GM12878 (cell line): Measurements from ENCODE around the gene BAZ2B. TPM values are rescaled to one million over a fixed set of nuclear protein-coding genes. Genes with fewer than 3 reads are reported as not detected.

Experiments used
- ATAC-seq: fragments of 200-7000 bp; cut with Tn5 transposase; 3 replicates; pipeline ENCODE4 v1.9.1; 2020; ENCODE audit warnings: mild to moderate bottlenecking, moderate library complexity
- BruUV-seq: library from RNA; stranded (reverse); fragments of 400-500 nt; replicated peaks from 2 replicates; lab custom pipeline; 2021; lab: Mats Ljungman, UMichigan
- CTCF ChIA-PET: fragments of 300-600 bp; sonication (Branson Sonifier 250); formaldehyde crosslinking; extraction: SDS; loops from one replicate; lab custom pipeline; 2021; ENCODE audit warnings: inconsistent platforms; lab: Yijun Ruan, JAX
- POLR2A ChIA-PET: fragments of 350-600 bp; formaldehyde crosslinking; extraction: SDS; loops from one replicate; lab custom pipeline; 2021; ENCODE audit warnings: inconsistent platforms; lab: Charles Lee
- RAD21 ChIA-PET: fragments of 300-600 bp; sonication (Branson Sonifier 250); formaldehyde crosslinking; loops from one replicate; lab custom pipeline; 2023; ENCODE audit warnings: antibody characterized with exemption; ENCODE audit not compliant: unreplicated experiment; lab: Charles Lee
- SMC1A ChIA-PET: fragments of 300-600 bp; sonication (Branson Sonifier 250); formaldehyde crosslinking; loops from one replicate; lab custom pipeline; 2023; ENCODE audit not compliant: unreplicated experiment, uncharacterized antibody; lab: Charles Lee
- DNase-seq: peaks from one replicate; pipeline ENCODE4 v3.0.0-alpha.2; 2011; ENCODE audit warnings: low read depth, low spot score
- FAIRE-seq: peaks from 3 replicates; lab custom pipeline; 2011; peaks lifted over from hg19 to GRCh38; lab: Jason Lieb, UNC
- H2AFZ ChIP-seq: 2 replicates; pipeline ENCODE4 v1.6.0; 2011; ENCODE audit warnings: low read depth, low read length, control low read depth; ENCODE audit not compliant: control insufficient read depth
- H3K27ac ChIP-seq: 2 replicates; pipeline ENCODE4 v1.5.1; 2011; ENCODE audit warnings: control low read depth; ENCODE audit not compliant: control insufficient read depth, insufficient read depth
- H3K27me3 ChIP-seq, 2 experiments: replicated peaks in 1 of 2; 2 replicates each; pipeline versions ENCODE4 v1.6.0 to v1.6.1; 2011; ENCODE audit warnings: low read length in 1 of 2; ENCODE audit not compliant: control insufficient read depth in 2 of 2, insufficient read depth in 2 of 2
- H3K36me3 ChIP-seq, 2 experiments: 2 replicates each; pipeline ENCODE4 v1.5.1; 2011; ENCODE audit warnings: low read length in 1 of 2; ENCODE audit not compliant: control insufficient read depth in 2 of 2, insufficient read depth in 2 of 2
- H3K4me1 ChIP-seq: 2 replicates; pipeline ENCODE4 v1.6.1; 2011; ENCODE audit warnings: mild to moderate bottlenecking, low read length, moderate library complexity, mixed read lengths; ENCODE audit not compliant: control insufficient read depth, insufficient read depth
- H3K4me2 ChIP-seq: 2 replicates; pipeline ENCODE4 v1.6.0; 2011; ENCODE audit warnings: control low read depth; ENCODE audit not compliant: control insufficient read depth, insufficient read depth
- H3K4me3 ChIP-seq: fragments of 200-600 bp; sonication (generic); 2 replicates; pipeline ENCODE4 v1.5.1; 2016
- H3K79me2 ChIP-seq: 2 replicates; pipeline ENCODE4 v1.6.0; 2011; ENCODE audit warnings: low read length; ENCODE audit not compliant: control insufficient read depth, insufficient read depth
- H3K9ac ChIP-seq: 2 replicates; pipeline ENCODE4 v1.8.0; 2011; ENCODE audit warnings: low read length, control low read depth, mixed read lengths; ENCODE audit not compliant: control insufficient read depth, insufficient read depth
- H3K9me3 ChIP-seq: replicated peaks from 3 replicates; pipeline ENCODE4 v1.5.1; 2011; ENCODE audit warnings: mild to moderate bottlenecking, low read length; ENCODE audit not compliant: control insufficient read depth, insufficient read depth
- H4K20me1 ChIP-seq: 2 replicates; pipeline ENCODE4 v1.6.0; 2011; ENCODE audit not compliant: control insufficient read depth, insufficient read depth
- CBFB ChIP-seq: IDR thresholded peaks from 2 replicates; pipeline ENCODE4 v1.6.1; 2016; ENCODE audit warnings: antibody characterized with exemption, low read depth
- ETV6 ChIP-seq, 2 experiments: fragments of 450-650 bp in 1 of 2; IDR thresholded peaks in 1 of 2; conservative IDR thresholded peaks in 1 of 2; 2 replicates each; pipeline ENCODE4 v1.6.1; 2014; ENCODE audit warnings: antibody characterized with exemption in 1 of 2, borderline replicate concordance in 1 of 2, low read depth in 1 of 2, mild to moderate bottlenecking in 1 of 2, moderate library complexity in 1 of 2
- MTA2 ChIP-seq: fragments of 450-650 bp; IDR thresholded peaks from 2 replicates; pipeline ENCODE4 v1.6.1; 2016; ENCODE audit warnings: low read depth, mild to moderate bottlenecking, moderate library complexity
- NBN ChIP-seq: fragments of 450-650 bp; IDR thresholded peaks from 2 replicates; pipeline ENCODE4 v1.6.1; 2016
- SMARCA5 ChIP-seq: fragments of 450-650 bp; IDR thresholded peaks from 2 replicates; pipeline ENCODE4 v1.6.1; 2017; ENCODE audit warnings: mild to moderate bottlenecking
- SREBF1 ChIP-seq: IDR thresholded peaks from 2 replicates; pipeline ENCODE4 v1.6.1; 2012; ENCODE audit warnings: mild to moderate bottlenecking, low read length
- ZNF207 ChIP-seq: fragments of 450-650 bp; IDR thresholded peaks from 2 replicates; pipeline ENCODE4 v1.6.1; 2014; ENCODE audit warnings: antibody characterized with exemption, mild to moderate bottlenecking, borderline replicate concordance
- ZNF622 ChIP-seq: fragments of 450-650 bp; IDR thresholded peaks from 2 replicates; pipeline ENCODE4 v1.6.1; 2017; ENCODE audit warnings: mild to moderate bottlenecking, inconsistent platforms
- WGBS: methylation state at CpG from one replicate; pipeline ENCODE4 v1.1.6; 2016; ENCODE audit warnings: low lambda C conversion rate; ENCODE audit not compliant: insufficient replicate concordance, insufficient coverage; ENCODE audit errors: missing lambda C conversion rate; 5-methylcytosine and 5-hydroxymethylcytosine counted together
- in situ Hi-C: fragments of 300-500 bp; cut with MboI; formaldehyde crosslinking; loops from 9 replicates; pipeline ENCODE4 v1.14.3; 2018; ENCODE audit warnings: mixed read lengths
- intact Hi-C: fragments of 100-400 bp; cut with micrococcal nuclease; formaldehyde crosslinking; loops from one replicate; pipeline ENCODE4 v1.14.2; 2022; ENCODE audit not compliant: unreplicated experiment
- polyA plus RNA-seq, 11 experiments: library from polyadenylated mRNA; depleted of rRNA in 4 of 11; unstranded in 6 of 11; stranded (reverse) in 5 of 11; fragments of >200 nt; fragmentation: Nextera tagmentation in 4 of 11; fragmentation: Illumina TruSeq in 1 of 11; extraction: Ambion mirVana in 4 of 11; extraction: Trizol in 1 of 11; gene quantifications; 1 replicate in 1 of 11; 2 replicates in 10 of 11; pipeline versions ENCODE4 v1.2.1 to v1.2.3, GENCODE V29; 2011 to 2016; ENCODE audit warnings: inconsistent platforms in 2 of 11, missing spikeins in 2 of 11, low read depth in 1 of 11
- total RNA-seq, 4 experiments: library from RNA; depleted of rRNA in 3 of 4; stranded (reverse); fragments of >200 nt in 3 of 4; fragmentation: Illumina TruSeq in 1 of 4; extraction: Trizol in 1 of 4; gene quantifications; 2 replicates each; pipeline versions ENCODE4 v1.2.1 to v1.2.3, GENCODE V29; 2013 to 2021
- TF ChIP-seq, protein P1 (sequence below): fragments of 450-650 bp; formaldehyde crosslinking; IDR thresholded peaks from 2 replicates; pipeline ENCODE4 v1.4.0; 2020; ENCODE audit warnings: mild to moderate bottlenecking, moderate library complexity

BAZ2B gene
- total and polyA plus RNA-seq, 10 of the 15 experiments (the other 5 are each of a cell fraction or from before 2014, with no cell fraction given): 8.8 to 49.7 (median 24.7) TPM

DNA sequence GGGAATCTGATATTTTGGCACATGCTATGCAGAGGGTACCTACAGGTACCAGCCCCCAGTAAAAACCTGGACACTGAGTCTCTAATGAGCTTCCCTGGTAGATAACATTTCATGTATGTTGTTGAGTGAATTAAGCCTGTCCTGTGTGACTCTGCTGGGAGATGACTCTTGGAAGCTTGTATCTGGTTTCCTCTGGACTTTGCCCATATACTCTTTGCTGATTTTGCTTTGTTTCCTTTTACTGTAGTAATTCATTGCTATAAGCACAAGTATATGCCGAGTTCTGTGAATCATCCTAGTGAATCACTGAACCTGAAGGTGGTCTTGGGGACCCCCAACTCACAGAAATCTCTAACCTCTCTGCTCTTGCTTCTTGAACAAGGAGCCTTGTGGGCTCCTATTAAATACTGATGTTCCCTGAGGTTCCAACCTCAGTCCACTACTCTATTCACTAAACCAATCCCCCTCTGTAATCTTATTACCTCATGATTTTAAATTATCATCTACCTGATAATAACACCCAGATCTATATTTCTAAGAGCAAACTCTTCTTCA, 235.6 kb downstream of the BAZ2B start (continued):
- TF ChIP-seq SREBF1 (no peak), ZNF207 (no peak), ETV6 (conservative IDR thresholded peaks at IDR 0.05 in 1 of 2, IDR thresholded peaks at IDR 0.05 in 1 of 2; ENCODE audit: borderline replicate concordance in 1 of 2, low read depth in 1 of 2) (no peak), CBFB (no peak)
- TF ChIP-seq, protein P1, sequence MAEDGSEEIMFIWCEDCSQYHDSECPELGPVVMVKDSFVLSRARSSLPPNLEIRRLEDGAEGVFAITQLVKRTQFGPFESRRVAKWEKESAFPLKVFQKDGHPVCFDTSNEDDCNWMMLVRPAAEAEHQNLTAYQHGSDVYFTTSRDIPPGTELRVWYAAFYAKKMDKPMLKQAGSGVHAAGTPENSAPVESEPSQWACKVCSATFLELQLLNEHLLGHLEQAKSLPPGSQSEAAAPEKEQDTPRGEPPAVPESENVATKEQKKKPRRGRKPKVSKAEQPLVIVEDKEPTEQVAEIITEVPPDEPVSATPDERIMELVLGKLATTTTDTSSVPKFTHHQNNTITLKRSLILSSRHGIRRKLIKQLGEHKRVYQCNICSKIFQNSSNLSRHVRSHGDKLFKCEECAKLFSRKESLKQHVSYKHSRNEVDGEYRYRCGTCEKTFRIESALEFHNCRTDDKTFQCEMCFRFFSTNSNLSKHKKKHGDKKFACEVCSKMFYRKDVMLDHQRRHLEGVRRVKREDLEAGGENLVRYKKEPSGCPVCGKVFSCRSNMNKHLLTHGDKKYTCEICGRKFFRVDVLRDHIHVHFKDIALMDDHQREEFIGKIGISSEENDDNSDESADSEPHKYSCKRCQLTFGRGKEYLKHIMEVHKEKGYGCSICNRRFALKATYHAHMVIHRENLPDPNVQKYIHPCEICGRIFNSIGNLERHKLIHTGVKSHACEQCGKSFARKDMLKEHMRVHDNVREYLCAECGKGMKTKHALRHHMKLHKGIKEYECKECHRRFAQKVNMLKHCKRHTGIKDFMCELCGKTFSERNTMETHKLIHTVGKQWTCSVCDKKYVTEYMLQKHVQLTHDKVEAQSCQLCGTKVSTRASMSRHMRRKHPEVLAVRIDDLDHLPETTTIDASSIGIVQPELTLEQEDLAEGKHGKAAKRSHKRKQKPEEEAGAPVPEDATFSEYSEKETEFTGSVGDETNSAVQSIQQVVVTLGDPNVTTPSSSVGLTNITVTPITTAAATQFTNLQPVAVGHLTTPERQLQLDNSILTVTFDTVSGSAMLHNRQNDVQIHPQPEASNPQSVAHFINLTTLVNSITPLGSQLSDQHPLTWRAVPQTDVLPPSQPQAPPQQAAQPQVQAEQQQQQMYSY (CRISPR knock-in tag): no peak

DNA sequence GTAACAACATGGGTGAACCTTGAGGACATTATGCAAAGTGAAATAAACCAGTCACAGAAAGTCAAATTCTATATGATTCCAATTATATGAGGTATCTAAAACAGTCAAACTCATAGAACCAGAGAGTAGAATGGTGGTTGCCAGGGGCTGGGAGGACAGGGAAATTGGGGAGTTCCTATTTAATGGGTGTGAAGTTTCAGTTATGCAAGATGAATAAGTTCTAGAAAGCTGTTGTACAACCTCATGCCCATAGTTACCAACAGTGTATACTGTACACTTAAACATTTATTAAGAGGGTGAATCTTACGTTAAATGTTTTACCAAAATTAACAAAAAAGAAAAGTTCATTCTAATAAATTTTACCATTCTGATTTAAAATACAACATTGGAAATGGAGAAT, 237.2 kb downstream of the BAZ2B start:
- Histone ChIP-seq H3K36me3 (peaks cover 0 to 11% of the 10 kb centered on the region in 2 experiments; a peak in 1 of 4 replicates), H2AFZ (no peak overlapping the region), H3K4me3 (no peak overlapping the region), H3K9ac (no peak overlapping the region), H3K27me3 (no peaks in the 10 kb centered on the region), H3K27ac (no peak overlapping the region), H3K4me2 (no peak overlapping the region), H3K9me3 (no peaks in the 10 kb centered on the region), H4K20me1 (no peaks in the 10 kb centered on the region), H3K79me2 (no peaks in the 10 kb centered on the region), H3K4me1 (no peaks in the 10 kb centered on the region)
- RAD21 ChIA-PET: no interaction called here
- CTCF ChIA-PET: no interaction called here
- intact Hi-C loops: no loop called here
- BruUV-seq: no TSS peak
- ATAC-seq: peak; percentile 88
- WGBS: 0% methylated on average over 1 of the region's 1 CpG
- TF ChIP-seq MTA2 (peak; percentile 23; the same call in 1 of the 2 replicates), NBN (no peak), ZNF622 (no peak), SMARCA5 (no peak)
- FAIRE-seq: no peak
- SMC1A ChIA-PET: no interaction called here
- peak; percentile 4 for DNase-seq
- in situ Hi-C loops: no loop called here
- POLR2A ChIA-PET: interaction anchor here (1.2 kb wide), 1 partner anchor 236 kb away, joined by 4 read pairs; no protein-coding TSS in a partner anchor
